Measurements from ENCODE around the gene SYDE2. TPM values are rescaled to one million over a fixed set of nuclear protein-coding genes. Genes with fewer than 3 reads are reported as not detected.

SYDE2 gene
- total RNA-seq, 2 donors from 2014 or later, result 12.2 to 17.5 TPM

GRCh38 chr1:85132078-85132720 lies 68.6 kb downstream of the SYDE2 start:
- Histone ChIP-seq H3K36me3 (replicated peaks in 1 of 2; ENCODE audit: insufficient read depth in 1 of 2, low read depth in 2 of 2) (no peaks in the 10 kb centered on the region), H3K4me3 (no peak overlapping the region), H3K9me3 (no peaks in the 10 kb centered on the region), H3K27ac (peak overlapping the region in 1 of 4 donors; percentile 29), H3K27me3 (no peaks in the 10 kb centered on the region), H3K4me1 (peaks cover 17% of the 10 kb centered on the region)
- TF ChIP-seq POLR2A (IDR thresholded peaks at IDR 0.05), result no peak
- TF ChIP-seq CTCF (IDR thresholded peaks at IDR 0.05), result no peak
- intact Hi-C loops (cut with DNase I), result no loop called here
- peak; percentile 58 for ATAC-seq
- DNase-seq, result peak in 3 of 4 donors; percentile 35 to 66 (median 48)
- WGBS, 2 donors, result 33 to 48% methylated on average over 4 of the region's 4 CpGs

- 53 to 58% methylated on average over 1 of the region's 1 CpG for WGBS, 2 donors
- H3K4me3 ChIP-seq, result no peak overlapping the region
- peaks cover 24% of the 10 kb centered on the region for H3K4me1 ChIP-seq
- H3K36me3 ChIP-seq (replicated peaks in 1 of 2; ENCODE audit: insufficient read depth in 1 of 2, low read depth in 2 of 2), result no peaks in the 10 kb centered on the region
- no peaks in the 10 kb centered on the region for H3K27me3 ChIP-seq
- TF ChIP-seq CTCF (IDR thresholded peaks at IDR 0.05) (no peak), POLR2A (IDR thresholded peaks at IDR 0.05) (no peak)
- H3K9me3 ChIP-seq, result no peaks in the 10 kb centered on the region
- intact Hi-C loops (cut with DNase I), result no loop called here
- no peak overlapping the region for H3K27ac ChIP-seq
- ATAC-seq (no peak), DNase-seq (no peak)
Observed at GRCh38 chr1:85128316-85128715, 72.5 kb downstream of the SYDE2 start.

GRCh38 chr1:85125891-85126290 lies 74.9 kb downstream of the SYDE2 start:
- H3K36me3 ChIP-seq (replicated peaks in 1 of 2; ENCODE audit: insufficient read depth in 1 of 2, low read depth in 2 of 2), result no peaks in the 10 kb centered on the region
- ATAC-seq, result peak; percentile 99
- WGBS, 2 donors, result 37 to 38% methylated on average over 1 of the region's 1 CpG
- no peaks in the 10 kb centered on the region for H3K27me3 ChIP-seq
- no peak overlapping the region for H3K4me3 ChIP-seq
- intact Hi-C loops (cut with DNase I), result no loop called here
- peak in 3 of 4 donors; percentile 16 to 52 (median 19) for DNase-seq
- H3K27ac ChIP-seq, result peak overlapping the region in 3 of 4 donors; percentile 32 to 59 (median 53)
- H3K9me3 ChIP-seq, result no peaks in the 10 kb centered on the region
- TF ChIP-seq CTCF (IDR thresholded peaks at IDR 0.05) (no peak), POLR2A (IDR thresholded peaks at IDR 0.05) (no peak)
- peaks cover 13% of the 10 kb centered on the region for H3K4me1 ChIP-seq

- Histone ChIP-seq H3K9me3 (no peaks in the 10 kb centered on the region), H3K4me1 (peaks cover 13% of the 10 kb centered on the region), H3K4me3 (no peak overlapping the region), H3K27me3 (no peaks in the 10 kb centered on the region), H3K36me3 (replicated peaks in 1 of 2; ENCODE audit: insufficient read depth in 1 of 2, low read depth in 2 of 2) (no peaks in the 10 kb centered on the region), H3K27ac (no peak overlapping the region)
- no peak for ATAC-seq
- TF ChIP-seq POLR2A (IDR thresholded peaks at IDR 0.05), result no peak
- no peak for TF ChIP-seq CTCF (IDR thresholded peaks at IDR 0.05)
- WGBS, 2 donors, result 57 to 66% methylated on average over 5 of the region's 5 CpGs
- intact Hi-C loops (cut with DNase I), result no loop called here
- peak in 1 of 4 donors; percentile 23 for DNase-seq
Observed at GRCh38 chr1:85124091-85124490, 76.7 kb downstream of the SYDE2 start.

- H3K4me1 ChIP-seq, result peaks cover 13% of the 10 kb centered on the region
Observed at GRCh38 chr1:85122169-85122568, 78.6 kb downstream of the SYDE2 start.

More at GRCh38 chr1:85122169-85122568, 78.6 kb downstream of the SYDE2 start:
- TF ChIP-seq CTCF (IDR thresholded peaks at IDR 0.05) (no peak), POLR2A (IDR thresholded peaks at IDR 0.05) (no peak)
- DNase-seq (no peak), ATAC-seq (no peak)
- no peaks in the 10 kb centered on the region for H3K36me3 ChIP-seq (replicated peaks in 1 of 2; ENCODE audit: insufficient read depth in 1 of 2, low read depth in 2 of 2)
- no peaks in the 10 kb centered on the region for H3K9me3 ChIP-seq
- intact Hi-C loops (cut with DNase I), result no loop called here
- H3K27ac ChIP-seq, result no peak overlapping the region
- 84 to 92% methylated on average over 2 of the region's 2 CpGs for WGBS, 2 donors
- no peak overlapping the region for H3K4me3 ChIP-seq
- H3K27me3 ChIP-seq, result no peaks in the 10 kb centered on the region
